ENCODE results near the gene ADNP.

DNA sequence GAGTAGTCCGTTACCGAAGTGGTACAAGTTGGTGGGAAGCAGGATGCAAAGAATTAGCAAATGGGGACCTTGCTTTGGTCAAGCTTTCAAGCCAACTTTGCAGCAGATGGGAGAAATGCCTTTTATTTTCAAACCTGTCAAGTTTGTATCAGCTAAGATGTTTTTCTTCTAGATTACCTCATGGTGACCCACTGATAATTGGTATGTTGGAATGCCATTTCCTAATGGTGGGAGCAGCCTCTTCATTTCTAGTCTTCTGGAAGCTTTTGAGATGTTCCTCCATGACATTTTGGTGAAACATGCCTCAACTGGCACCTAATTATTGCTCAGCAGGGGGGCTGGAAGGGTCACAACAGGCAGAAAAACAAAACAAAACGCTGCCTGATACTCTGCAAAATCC lies 43.7 kb downstream of the ADNP start:
- TF ChIP-seq ZNF396 (CRISPR knock-in tag; IDR thresholded peaks at IDR 0.05; ENCODE audit: borderline replicate concordance) (no peak), NFYB (CRISPR knock-in tag; conservative IDR thresholded peaks at IDR 0.05; ENCODE audit: low read depth) (no peak)
- TF ChIP-seq, protein P1, sequence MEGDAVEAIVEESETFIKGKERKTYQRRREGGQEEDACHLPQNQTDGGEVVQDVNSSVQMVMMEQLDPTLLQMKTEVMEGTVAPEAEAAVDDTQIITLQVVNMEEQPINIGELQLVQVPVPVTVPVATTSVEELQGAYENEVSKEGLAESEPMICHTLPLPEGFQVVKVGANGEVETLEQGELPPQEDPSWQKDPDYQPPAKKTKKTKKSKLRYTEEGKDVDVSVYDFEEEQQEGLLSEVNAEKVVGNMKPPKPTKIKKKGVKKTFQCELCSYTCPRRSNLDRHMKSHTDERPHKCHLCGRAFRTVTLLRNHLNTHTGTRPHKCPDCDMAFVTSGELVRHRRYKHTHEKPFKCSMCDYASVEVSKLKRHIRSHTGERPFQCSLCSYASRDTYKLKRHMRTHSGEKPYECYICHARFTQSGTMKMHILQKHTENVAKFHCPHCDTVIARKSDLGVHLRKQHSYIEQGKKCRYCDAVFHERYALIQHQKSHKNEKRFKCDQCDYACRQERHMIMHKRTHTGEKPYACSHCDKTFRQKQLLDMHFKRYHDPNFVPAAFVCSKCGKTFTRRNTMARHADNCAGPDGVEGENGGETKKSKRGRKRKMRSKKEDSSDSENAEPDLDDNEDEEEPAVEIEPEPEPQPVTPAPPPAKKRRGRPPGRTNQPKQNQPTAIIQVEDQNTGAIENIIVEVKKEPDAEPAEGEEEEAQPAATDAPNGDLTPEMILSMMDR (IDR thresholded peaks at IDR 0.05), result no peak
- TF ChIP-seq, protein P2, sequence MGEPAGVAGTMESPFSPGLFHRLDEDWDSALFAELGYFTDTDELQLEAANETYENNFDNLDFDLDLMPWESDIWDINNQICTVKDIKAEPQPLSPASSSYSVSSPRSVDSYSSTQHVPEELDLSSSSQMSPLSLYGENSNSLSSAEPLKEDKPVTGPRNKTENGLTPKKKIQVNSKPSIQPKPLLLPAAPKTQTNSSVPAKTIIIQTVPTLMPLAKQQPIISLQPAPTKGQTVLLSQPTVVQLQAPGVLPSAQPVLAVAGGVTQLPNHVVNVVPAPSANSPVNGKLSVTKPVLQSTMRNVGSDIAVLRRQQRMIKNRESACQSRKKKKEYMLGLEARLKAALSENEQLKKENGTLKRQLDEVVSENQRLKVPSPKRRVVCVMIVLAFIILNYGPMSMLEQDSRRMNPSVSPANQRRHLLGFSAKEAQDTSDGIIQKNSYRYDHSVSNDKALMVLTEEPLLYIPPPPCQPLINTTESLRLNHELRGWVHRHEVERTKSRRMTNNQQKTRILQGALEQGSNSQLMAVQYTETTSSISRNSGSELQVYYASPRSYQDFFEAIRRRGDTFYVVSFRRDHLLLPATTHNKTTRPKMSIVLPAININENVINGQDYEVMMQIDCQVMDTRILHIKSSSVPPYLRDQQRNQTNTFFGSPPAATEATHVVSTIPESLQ (CRISPR knock-in tag; IDR thresholded peaks at IDR 0.05), result no peak
- TF ChIP-seq, protein P3, sequence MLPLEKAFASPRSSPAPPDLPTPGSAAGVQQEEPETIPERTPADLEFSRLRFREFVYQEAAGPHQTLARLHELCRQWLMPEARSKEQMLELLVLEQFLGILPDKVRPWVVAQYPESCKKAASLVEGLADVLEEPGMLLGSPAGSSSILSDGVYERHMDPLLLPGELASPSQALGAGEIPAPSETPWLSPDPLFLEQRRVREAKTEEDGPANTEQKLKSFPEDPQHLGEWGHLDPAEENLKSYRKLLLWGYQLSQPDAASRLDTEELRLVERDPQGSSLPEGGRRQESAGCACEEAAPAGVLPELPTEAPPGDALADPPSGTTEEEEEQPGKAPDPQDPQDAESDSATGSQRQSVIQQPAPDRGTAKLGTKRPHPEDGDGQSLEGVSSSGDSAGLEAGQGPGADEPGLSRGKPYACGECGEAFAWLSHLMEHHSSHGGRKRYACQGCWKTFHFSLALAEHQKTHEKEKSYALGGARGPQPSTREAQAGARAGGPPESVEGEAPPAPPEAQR (CRISPR knock-in tag; IDR thresholded peaks at IDR 0.05), result no peak
